GM19023 (cell line): ENCODE data around the gene SVBP.

Experiments
- ATAC-seq: cut with Tn5 transposase; IDR thresholded peaks from one replicate; pipeline ENCODE4 v1.9.1; 2021; ENCODE audit warnings: mild to moderate bottlenecking, moderate library complexity; ENCODE audit not compliant: unreplicated experiment

The SVBP gene

GRCh38 chr1:42765832-42766740 is 51.1 kb downstream of the SVBP start:
- peak; percentile 20 for ATAC-seq

- no peak for ATAC-seq
Observed at GRCh38 chr1:42765269-42765668, 51.9 kb downstream of the SVBP start.

- no peak for ATAC-seq
Observed at GRCh38 chr1:42762269-42762668, 54.9 kb downstream of the SVBP start.

GRCh38 chr1:42761567-42761966 is 55.6 kb downstream of the SVBP start:
- ATAC-seq, result no peak

GRCh38 chr1:42759114-42759513 is 58.1 kb downstream of the SVBP start:
- ATAC-seq, result no peak

GRCh38 chr1:42758641-42759040 is 58.6 kb downstream of the SVBP start:
- ATAC-seq, result no peak

- no peak for ATAC-seq
Observed at GRCh38 chr1:42757892-42758275, 59.3 kb downstream of the SVBP start.
